HepG2 (cell line): ENCODE data around the gene STRN4. TPM values are rescaled to one million over a fixed set of nuclear protein-coding genes. Genes with fewer than 3 reads are reported as not detected.

Source experiments
- BORCS8-MEF2B ChIP-seq: sonication (generic); formaldehyde crosslinking; IDR thresholded peaks from 2 replicates; pipeline ENCODE4 v1.8.0; 2022; ENCODE audit warnings: mild to moderate bottlenecking, missing genetic modification reagents
- ELF4 ChIP-seq: sonication (generic); formaldehyde crosslinking; IDR thresholded peaks from 2 replicates; pipeline ENCODE4 v1.5.0; 2020; ENCODE audit warnings: missing genetic modification reagents, mild to moderate bottlenecking, moderate library complexity, borderline replicate concordance
- FOXO1 ChIP-seq: sonication (generic); formaldehyde crosslinking; IDR thresholded peaks from 2 replicates; pipeline ENCODE4 v1.4.0; 2020; ENCODE audit warnings: missing genetic modification reagents
- GATAD1 ChIP-seq: IDR thresholded peaks from 2 replicates; pipeline ENCODE4 v1.6.1; 2016; ENCODE audit warnings: missing genetic modification reagents, missing compliant biosample characterization
- HDAC2 ChIP-seq: sonication (generic); formaldehyde crosslinking; IDR thresholded peaks from 2 replicates; pipeline ENCODE4 v1.4.0; 2020; ENCODE audit warnings: missing genetic modification reagents
- KLF6 ChIP-seq: IDR thresholded peaks from 2 replicates; pipeline ENCODE4 v1.8.0; 2016; ENCODE audit warnings: missing biosample characterization, missing genetic modification reagents
- MTA3 ChIP-seq: sonication (generic); formaldehyde crosslinking; IDR thresholded peaks from 2 replicates; pipeline ENCODE4 v1.4.0; 2020; ENCODE audit warnings: missing genetic modification reagents
- MYC ChIP-seq: sonication (generic); formaldehyde crosslinking; IDR thresholded peaks from 2 replicates; pipeline ENCODE4 v1.9.0; 2021; ENCODE audit warnings: missing genetic modification reagents, borderline replicate concordance
- NONO ChIP-seq, 2 experiments: fragments of 450-650 bp in 1 of 2; sonication (generic) in 1 of 2; formaldehyde crosslinking in 1 of 2; IDR thresholded peaks in 1 of 2; conservative IDR thresholded peaks in 1 of 2; 2 replicates each; pipeline versions ENCODE4 v1.6.1 to v1.8.0; 2017 to 2022; ENCODE audit warnings: mild to moderate bottlenecking in 1 of 2, missing genetic modification reagents in 1 of 2, moderate library complexity in 1 of 2
- NR2F6 ChIP-seq, 2 experiments: IDR thresholded peaks; 2 replicates each; pipeline ENCODE4 v1.6.1; 2016; ENCODE audit warnings: antibody characterized with exemption in 1 of 2, mild to moderate bottlenecking in 1 of 2
- PCBP1 ChIP-seq: fragments of 200-400 bp; formaldehyde crosslinking; IDR thresholded peaks from 2 replicates; pipeline ENCODE4 v1.6.1; 2017; ENCODE audit warnings: mild to moderate bottlenecking, low read depth, low read length, borderline replicate concordance
- SNAPC2 ChIP-seq: sonication (generic); formaldehyde crosslinking; IDR thresholded peaks from 2 replicates; pipeline ENCODE4 v1.8.1; 2022; ENCODE audit warnings: mild to moderate bottlenecking, missing genetic modification reagents
- ZNF33A ChIP-seq: sonication (generic); formaldehyde crosslinking; IDR thresholded peaks from 2 replicates; pipeline ENCODE4 v1.5.1; 2020; ENCODE audit warnings: missing genetic modification reagents, mild to moderate bottlenecking, moderate library complexity, borderline replicate concordance
- ZNF83 ChIP-seq: sonication (generic); formaldehyde crosslinking; IDR thresholded peaks from 2 replicates; pipeline ENCODE4 v1.4.0; 2020; ENCODE audit warnings: missing genetic modification reagents, mild to moderate bottlenecking, borderline replicate concordance
- polyA plus RNA-seq, 8 experiments: library from polyadenylated mRNA; depleted of rRNA in 3 of 8; stranded (reverse) in 7 of 8; unstranded in 1 of 8; fragments of >200 nt; fragmentation: Illumina TruSeq in 4 of 8; extraction: Trizol in 4 of 8; gene quantifications; 2 replicates each; pipeline versions ENCODE4 v1.2.1 to v1.2.3, GENCODE V29; 2011 to 2016; ENCODE audit warnings: low read depth in 4 of 8, missing spikeins in 1 of 8, mixed read lengths in 1 of 8; ENCODE audit not compliant: insufficient read depth in 1 of 8
- total RNA-seq, 5 experiments: library from RNA; depleted of rRNA; stranded (reverse); fragments of >200 nt; fragmentation: Illumina TruSeq; extraction: Trizol; gene quantifications; 2 replicates each; pipeline ENCODE4 v1.2.3, GENCODE V29; 2016; ENCODE audit warnings: low read depth in 1 of 5
- TF ChIP-seq, protein P1 (sequence below): sonication (generic); formaldehyde crosslinking; IDR thresholded peaks from 2 replicates; pipeline ENCODE4 v1.5.1; 2020; ENCODE audit warnings: mild to moderate bottlenecking, missing genetic modification reagents, moderate library complexity
- TF ChIP-seq, protein P2 (sequence below): conservative IDR thresholded peaks from 2 replicates; pipeline ENCODE4 v1.6.1; 2018; ENCODE audit warnings: missing genetic modification reagents
- TF ChIP-seq, protein P3 (sequence below): IDR thresholded peaks from 2 replicates; pipeline ENCODE4 v1.6.1; 2016; ENCODE audit warnings: mild to moderate bottlenecking
- TF ChIP-seq, protein P4 (sequence below): sonication (generic); formaldehyde crosslinking; IDR thresholded peaks from 2 replicates; pipeline ENCODE4 v1.4.0; 2020; ENCODE audit warnings: missing genetic modification reagents

Gene STRN4
- total and polyA plus RNA-seq, 2 of the 13 experiments (the other 11 are each of a cell fraction or from before 2014, with no cell fraction given): 43.1 to 57.3 TPM

DNA sequence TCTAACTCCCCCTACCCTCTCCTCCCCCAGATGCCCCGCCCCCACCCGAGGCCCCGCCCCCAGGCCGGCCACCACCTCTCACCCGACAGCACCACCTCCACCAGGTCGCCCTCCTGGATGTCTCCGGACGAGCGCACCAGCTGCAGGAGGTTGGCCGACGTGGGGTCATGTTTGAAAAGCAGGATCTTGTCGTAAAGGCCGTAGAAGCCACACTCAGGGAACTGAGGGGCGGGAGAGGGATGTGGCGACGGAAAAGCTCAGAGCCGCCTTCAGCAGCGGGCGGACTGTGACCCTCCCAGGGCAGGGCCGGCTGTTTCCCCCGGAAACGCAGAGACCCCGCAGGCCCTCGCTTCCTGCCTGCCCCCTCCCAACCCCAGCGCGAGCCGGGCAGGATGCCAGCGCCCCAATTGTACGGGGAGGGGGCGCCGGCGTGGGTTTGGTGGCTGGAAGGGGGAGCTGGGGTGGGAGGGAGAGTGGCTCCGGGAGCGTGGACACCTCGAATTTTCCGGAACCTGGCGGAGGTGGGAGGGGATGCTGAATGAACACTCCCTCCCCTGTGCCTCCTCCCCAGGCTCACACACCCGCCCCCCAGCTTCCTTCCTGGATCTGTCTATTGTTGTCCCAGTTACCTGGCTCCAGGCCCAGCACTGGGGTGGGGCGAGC, 32.3 kb downstream of the STRN4 start (continued):
- no peak for TF ChIP-seq ZNF33A (CRISPR knock-in tag)
- 0 out of 2 replicates have a peak, but pooled peaks have one; percentile 44 for TF ChIP-seq KLF6 (CRISPR knock-in tag)
- no peak for TF ChIP-seq MTA3 (CRISPR knock-in tag)
- TF ChIP-seq SNAPC2 (CRISPR knock-in tag): peak; percentile 33; the same call in 1 of the 2 replicates
- TF ChIP-seq MYC (CRISPR knock-in tag): 0 out of 2 replicates have a peak, but pooled peaks have one; percentile 24
- 0 out of 2 replicates have a peak, but pooled peaks have one; percentile 20 for TF ChIP-seq ZNF83 (CRISPR knock-in tag)
- 0 out of 2 replicates have a peak, but pooled peaks have one; percentile 54 for TF ChIP-seq ELF4 (CRISPR knock-in tag)
- peak; percentile 52; the same call in 1 of the 2 replicates for TF ChIP-seq HDAC2 (CRISPR knock-in tag)
- no peak for TF ChIP-seq FOXO1 (CRISPR knock-in tag)
- TF ChIP-seq, protein P1, sequence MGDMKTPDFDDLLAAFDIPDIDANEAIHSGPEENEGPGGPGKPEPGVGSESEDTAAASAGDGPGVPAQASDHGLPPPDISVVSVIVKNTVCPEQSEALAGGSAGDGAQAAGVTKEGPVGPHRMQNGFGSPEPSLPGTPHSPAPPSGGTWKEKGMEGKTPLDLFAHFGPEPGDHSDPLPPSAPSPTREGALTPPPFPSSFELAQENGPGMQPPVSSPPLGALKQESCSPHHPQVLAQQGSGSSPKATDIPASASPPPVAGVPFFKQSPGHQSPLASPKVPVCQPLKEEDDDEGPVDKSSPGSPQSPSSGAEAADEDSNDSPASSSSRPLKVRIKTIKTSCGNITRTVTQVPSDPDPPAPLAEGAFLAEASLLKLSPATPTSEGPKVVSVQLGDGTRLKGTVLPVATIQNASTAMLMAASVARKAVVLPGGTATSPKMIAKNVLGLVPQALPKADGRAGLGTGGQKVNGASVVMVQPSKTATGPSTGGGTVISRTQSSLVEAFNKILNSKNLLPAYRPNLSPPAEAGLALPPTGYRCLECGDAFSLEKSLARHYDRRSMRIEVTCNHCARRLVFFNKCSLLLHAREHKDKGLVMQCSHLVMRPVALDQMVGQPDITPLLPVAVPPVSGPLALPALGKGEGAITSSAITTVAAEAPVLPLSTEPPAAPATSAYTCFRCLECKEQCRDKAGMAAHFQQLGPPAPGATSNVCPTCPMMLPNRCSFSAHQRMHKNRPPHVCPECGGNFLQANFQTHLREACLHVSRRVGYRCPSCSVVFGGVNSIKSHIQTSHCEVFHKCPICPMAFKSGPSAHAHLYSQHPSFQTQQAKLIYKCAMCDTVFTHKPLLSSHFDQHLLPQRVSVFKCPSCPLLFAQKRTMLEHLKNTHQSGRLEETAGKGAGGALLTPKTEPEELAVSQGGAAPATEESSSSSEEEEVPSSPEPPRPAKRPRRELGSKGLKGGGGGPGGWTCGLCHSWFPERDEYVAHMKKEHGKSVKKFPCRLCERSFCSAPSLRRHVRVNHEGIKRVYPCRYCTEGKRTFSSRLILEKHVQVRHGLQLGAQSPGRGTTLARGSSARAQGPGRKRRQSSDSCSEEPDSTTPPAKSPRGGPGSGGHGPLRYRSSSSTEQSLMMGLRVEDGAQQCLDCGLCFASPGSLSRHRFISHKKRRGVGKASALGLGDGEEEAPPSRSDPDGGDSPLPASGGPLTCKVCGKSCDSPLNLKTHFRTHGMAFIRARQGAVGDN (CRISPR knock-in tag): peak; percentile 79
- TF ChIP-seq, protein P2, sequence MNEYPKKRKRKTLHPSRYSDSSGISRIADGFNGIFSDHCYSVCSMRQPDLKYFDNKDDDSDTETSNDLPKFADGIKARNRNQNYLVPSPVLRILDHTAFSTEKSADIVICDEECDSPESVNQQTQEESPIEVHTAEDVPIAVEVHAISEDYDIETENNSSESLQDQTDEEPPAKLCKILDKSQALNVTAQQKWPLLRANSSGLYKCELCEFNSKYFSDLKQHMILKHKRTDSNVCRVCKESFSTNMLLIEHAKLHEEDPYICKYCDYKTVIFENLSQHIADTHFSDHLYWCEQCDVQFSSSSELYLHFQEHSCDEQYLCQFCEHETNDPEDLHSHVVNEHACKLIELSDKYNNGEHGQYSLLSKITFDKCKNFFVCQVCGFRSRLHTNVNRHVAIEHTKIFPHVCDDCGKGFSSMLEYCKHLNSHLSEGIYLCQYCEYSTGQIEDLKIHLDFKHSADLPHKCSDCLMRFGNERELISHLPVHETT (CRISPR knock-in tag): no peak
- no peak for TF ChIP-seq NONO (IDR thresholded peaks at IDR 0.05)
- peak; percentile 19; the same call in 1 of the 2 replicates for TF ChIP-seq NONO (CRISPR knock-in tag; conservative IDR thresholded peaks at IDR 0.05)
- TF ChIP-seq GATAD1 (CRISPR knock-in tag): peak; percentile 49; the same call in 1 of the 2 replicates
- TF ChIP-seq NR2F6 (IDR thresholded peaks at IDR 0.05): no peak
- TF ChIP-seq NR2F6 (CRISPR knock-in tag; IDR thresholded peaks at IDR 0.05): peak; percentile 24; the same call in 1 of the 2 replicates
- TF ChIP-seq, protein P3, sequence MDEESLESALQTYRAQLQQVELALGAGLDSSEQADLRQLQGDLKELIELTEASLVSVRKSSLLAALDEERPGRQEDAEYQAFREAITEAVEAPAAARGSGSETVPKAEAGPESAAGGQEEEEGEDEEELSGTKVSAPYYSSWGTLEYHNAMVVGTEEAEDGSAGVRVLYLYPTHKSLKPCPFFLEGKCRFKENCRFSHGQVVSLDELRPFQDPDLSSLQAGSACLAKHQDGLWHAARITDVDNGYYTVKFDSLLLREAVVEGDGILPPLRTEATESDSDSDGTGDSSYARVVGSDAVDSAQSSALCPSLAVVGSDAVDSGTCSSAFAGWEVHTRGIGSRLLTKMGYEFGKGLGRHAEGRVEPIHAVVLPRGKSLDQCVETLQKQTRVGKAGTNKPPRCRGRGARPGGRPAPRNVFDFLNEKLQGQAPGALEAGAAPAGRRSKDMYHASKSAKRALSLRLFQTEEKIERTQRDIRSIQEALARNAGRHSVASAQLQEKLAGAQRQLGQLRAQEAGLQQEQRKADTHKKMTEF (CRISPR knock-in tag): peak; percentile 56; the same call in 1 of the 2 replicates
- TF ChIP-seq PCBP1: 0 out of 2 replicates have a peak, but pooled peaks have one; percentile 45
- TF ChIP-seq, protein P4, sequence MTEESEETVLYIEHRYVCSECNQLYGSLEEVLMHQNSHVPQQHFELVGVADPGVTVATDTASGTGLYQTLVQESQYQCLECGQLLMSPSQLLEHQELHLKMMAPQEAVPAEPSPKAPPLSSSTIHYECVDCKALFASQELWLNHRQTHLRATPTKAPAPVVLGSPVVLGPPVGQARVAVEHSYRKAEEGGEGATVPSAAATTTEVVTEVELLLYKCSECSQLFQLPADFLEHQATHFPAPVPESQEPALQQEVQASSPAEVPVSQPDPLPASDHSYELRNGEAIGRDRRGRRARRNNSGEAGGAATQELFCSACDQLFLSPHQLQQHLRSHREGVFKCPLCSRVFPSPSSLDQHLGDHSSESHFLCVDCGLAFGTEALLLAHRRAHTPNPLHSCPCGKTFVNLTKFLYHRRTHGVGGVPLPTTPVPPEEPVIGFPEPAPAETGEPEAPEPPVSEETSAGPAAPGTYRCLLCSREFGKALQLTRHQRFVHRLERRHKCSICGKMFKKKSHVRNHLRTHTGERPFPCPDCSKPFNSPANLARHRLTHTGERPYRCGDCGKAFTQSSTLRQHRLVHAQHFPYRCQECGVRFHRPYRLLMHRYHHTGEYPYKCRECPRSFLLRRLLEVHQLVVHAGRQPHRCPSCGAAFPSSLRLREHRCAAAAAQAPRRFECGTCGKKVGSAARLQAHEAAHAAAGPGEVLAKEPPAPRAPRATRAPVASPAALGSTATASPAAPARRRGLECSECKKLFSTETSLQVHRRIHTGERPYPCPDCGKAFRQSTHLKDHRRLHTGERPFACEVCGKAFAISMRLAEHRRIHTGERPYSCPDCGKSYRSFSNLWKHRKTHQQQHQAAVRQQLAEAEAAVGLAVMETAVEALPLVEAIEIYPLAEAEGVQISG (CRISPR knock-in tag): peak; percentile 57; the same call in 1 of the 2 replicates
- TF ChIP-seq BORCS8-MEF2B (CRISPR knock-in tag): peak; percentile 58; the same call in 1 of the 2 replicates
